Measurements from ENCODE around the gene SIAH2. TPM values are rescaled to one million over a fixed set of nuclear protein-coding genes. Genes with fewer than 3 reads are reported as not detected.
A peak's percentile ranks its signal among the peaks of the same experiment; 100 is the strongest.

The SIAH2 gene
- total RNA-seq, 2 experiments from 2014 or later = 73.7 to 76.1 TPM

GRCh38 chr3:150703299-150703755, 59.6 kb downstream of the SIAH2 start:
- ChIA-PET POLR2A (interaction anchor here (0.6 to 3.2 kb wide), 11 partner anchors 9 to 952 kb away, joined by 3 to 72 read pairs (median 3); partner anchors contain the start of genes EIF2A, SELENOT, SERP1 and SIAH2), CTCF (interaction anchor here (0.7 to 1.3 kb wide), 4 partner anchors 18 to 139 kb away, joined by 3 to 4 read pairs (median 3); no protein-coding TSS in a partner anchor)
- peak overlapping the region; percentile 99 for H3K4me3 Mint-ChIP-seq
- Histone ChIP-seq H3K27me3 (ENCODE audit: control insufficient read depth in 1 of 2, insufficient read depth in 2 of 2, low read length in 2 of 2) (no peaks in the 10 kb centered on the region), H3K9me3 (ENCODE audit: control insufficient read depth in 1 of 2, insufficient read depth in 1 of 2, low read length in 2 of 2) (no peaks in the 10 kb centered on the region), H3K4me1 (ENCODE audit: insufficient read depth, low read length) (peaks cover 17% of the 10 kb centered on the region), H3K4me3 (ENCODE audit: low read length) (peak overlapping the region; percentile 90), H3K27ac (ENCODE audit: low read depth in 1 of 2, low read length in 2 of 2) (peak overlapping the region; percentile 77 to 89), H3K36me3 (ENCODE audit: insufficient read depth, low read length) (peaks cover 6% of the 10 kb centered on the region)
- peak overlapping the region; percentile 99 for H3K27ac Mint-ChIP-seq
- H3K4me1 Mint-ChIP-seq (ENCODE audit: low read depth) = peaks cover 26% of the 10 kb centered on the region
- intact Hi-C loops (cut with DNase I, micrococcal nuclease) = loop anchor here (1.0 to 10.0 kb wide), 5 partner anchors 59 to 296 kb away; partner anchors contain the start of genes SELENOT (in 2 of the 2), EIF2A (in 1 of the 2), SERP1 (in 1 of the 2) and SIAH2 (in 1 of the 2)
- peaks cover 2% of the 10 kb centered on the region for H3K9me3 Mint-ChIP-seq
- no peak for TF ChIP-seq CTCF (IDR thresholded peaks at IDR 0.05)
- H3K36me3 Mint-ChIP-seq (ENCODE audit: low read depth) = peaks cover 23% of the 10 kb centered on the region
- DNase-seq (peak; percentile 9 to 73 (median 34)), ATAC-seq (ENCODE audit: poor library complexity) (peak; percentile 56)
- H3K27me3 Mint-ChIP-seq = no peaks in the 10 kb centered on the region

- peak in 1 of 14 experiments; percentile 27 for DNase-seq
- H3K36me3 ChIP-seq (ENCODE audit: insufficient read depth, low read length) = no peaks in the 10 kb centered on the region
- TF ChIP-seq CTCF (IDR thresholded peaks at IDR 0.05) = no peak
These were observed 63.8 kb downstream of the SIAH2 start for GRCh38 chr3:150699068-150699639.

GRCh38 chr3:150697646-150698045, 65.3 kb downstream of the SIAH2 start:
- ATAC-seq (ENCODE audit: poor library complexity) = no peak
- no peak overlapping the region for H3K27ac Mint-ChIP-seq
- POLR2A ChIA-PET = no interaction called here

More at GRCh38 chr3:150699068-150699639, 63.8 kb downstream of the SIAH2 start:
- intact Hi-C loops (cut with DNase I, micrococcal nuclease) = no loop called here
- Mint-ChIP-seq H3K36me3 (ENCODE audit: low read depth) (peaks cover 7% of the 10 kb centered on the region), H3K27ac (no peak overlapping the region), H3K27me3 (no peaks in the 10 kb centered on the region), H3K4me3 (no peak overlapping the region), H3K4me1 (ENCODE audit: low read depth) (peaks cover 18% of the 10 kb centered on the region), H3K9me3 (no peaks in the 10 kb centered on the region)
- ChIA-PET CTCF (no interaction called here), POLR2A (no interaction called here)
- Histone ChIP-seq H3K4me3 (ENCODE audit: low read length) (no peak overlapping the region), H3K27ac (ENCODE audit: low read depth in 1 of 2, low read length in 2 of 2) (no peak overlapping the region), H3K9me3 (ENCODE audit: control insufficient read depth in 1 of 2, insufficient read depth in 1 of 2, low read length in 2 of 2) (no peaks in the 10 kb centered on the region), H3K27me3 (ENCODE audit: control insufficient read depth in 1 of 2, insufficient read depth in 2 of 2, low read length in 2 of 2) (no peaks in the 10 kb centered on the region), H3K4me1 (ENCODE audit: insufficient read depth, low read length) (peaks cover 12% of the 10 kb centered on the region)
- no peak for ATAC-seq (ENCODE audit: poor library complexity)

More at GRCh38 chr3:150697646-150698045, 65.3 kb downstream of the SIAH2 start:
- no peaks in the 10 kb centered on the region for H3K9me3 ChIP-seq (ENCODE audit: control insufficient read depth in 1 of 2, insufficient read depth in 1 of 2, low read length in 2 of 2)
- no peak overlapping the region for H3K27ac ChIP-seq (ENCODE audit: low read depth in 1 of 2, low read length in 2 of 2)
- no peaks in the 10 kb centered on the region for H3K27me3 ChIP-seq (ENCODE audit: control insufficient read depth in 1 of 2, insufficient read depth in 2 of 2, low read length in 2 of 2)
- peaks cover 3% of the 10 kb centered on the region for H3K4me1 ChIP-seq (ENCODE audit: insufficient read depth, low read length)
- DNase-seq = no peak
- CTCF ChIA-PET = no interaction called here
- Mint-ChIP-seq H3K36me3 (ENCODE audit: low read depth) (no peaks in the 10 kb centered on the region), H3K4me1 (ENCODE audit: low read depth) (peaks cover 3% of the 10 kb centered on the region), H3K4me3 (no peak overlapping the region), H3K27me3 (no peaks in the 10 kb centered on the region), H3K9me3 (no peaks in the 10 kb centered on the region)
- H3K4me3 ChIP-seq (ENCODE audit: low read length) = no peak overlapping the region
- no peaks in the 10 kb centered on the region for H3K36me3 ChIP-seq (ENCODE audit: insufficient read depth, low read length)
- intact Hi-C loops (cut with DNase I, micrococcal nuclease) = no loop called here
- TF ChIP-seq CTCF (IDR thresholded peaks at IDR 0.05) = no peak

Measured in CD4-positive, alpha-beta T cell (primary cell).